Large intestine (tissue), 3 donors: ENCODE results near the gene LCE6A. TPM values are rescaled to one million over a fixed set of nuclear protein-coding genes. Genes with fewer than 3 reads are reported as not detected.

Experiments used
- DNase-seq, 2 donors: peaks; one replicate each; pipeline versions ENCODE4 v3.0.0 to v3.0.0-alpha.2; 2013
- H3K27ac ChIP-seq: one replicate; pipeline ENCODE4 v1.5.1; 2013; ENCODE audit warnings: low read length
- H3K27me3 ChIP-seq: 2 replicates; pipeline ENCODE4 v1.6.1; 2013; ENCODE audit warnings: low read length; ENCODE audit not compliant: control insufficient read depth, insufficient read depth
- H3K36me3 ChIP-seq: 2 replicates; pipeline ENCODE4 v1.6.1; 2013; ENCODE audit warnings: low read length; ENCODE audit not compliant: control insufficient read depth, insufficient read depth
- H3K4me1 ChIP-seq: one replicate; pipeline ENCODE4 v1.6.1; 2013; ENCODE audit warnings: low read length; ENCODE audit not compliant: control insufficient read depth, insufficient read depth
- H3K4me3 ChIP-seq: one replicate; pipeline ENCODE4 v1.5.1; 2013; ENCODE audit warnings: low read length
- H3K9me3 ChIP-seq: one replicate; pipeline ENCODE4 v1.6.1; 2013; ENCODE audit warnings: mild to moderate bottlenecking, low read depth, low read length, moderate library complexity; ENCODE audit not compliant: control insufficient read depth
- WGBS: methylation state at CpG from one replicate; pipeline ENCODE4 v1.1.5; 2013; ENCODE audit warnings: low lambda C conversion rate; ENCODE audit not compliant: insufficient coverage; 5-methylcytosine and 5-hydroxymethylcytosine counted together
- polyA plus RNA-seq: library from polyadenylated mRNA; unstranded; fragments of 120-200 nt; gene quantifications from one replicate; pipeline ENCODE4 v1.2.1, GENCODE V29; 2013

The LCE6A gene
- polyA plus RNA-seq, 1 donor: not detected

DNA sequence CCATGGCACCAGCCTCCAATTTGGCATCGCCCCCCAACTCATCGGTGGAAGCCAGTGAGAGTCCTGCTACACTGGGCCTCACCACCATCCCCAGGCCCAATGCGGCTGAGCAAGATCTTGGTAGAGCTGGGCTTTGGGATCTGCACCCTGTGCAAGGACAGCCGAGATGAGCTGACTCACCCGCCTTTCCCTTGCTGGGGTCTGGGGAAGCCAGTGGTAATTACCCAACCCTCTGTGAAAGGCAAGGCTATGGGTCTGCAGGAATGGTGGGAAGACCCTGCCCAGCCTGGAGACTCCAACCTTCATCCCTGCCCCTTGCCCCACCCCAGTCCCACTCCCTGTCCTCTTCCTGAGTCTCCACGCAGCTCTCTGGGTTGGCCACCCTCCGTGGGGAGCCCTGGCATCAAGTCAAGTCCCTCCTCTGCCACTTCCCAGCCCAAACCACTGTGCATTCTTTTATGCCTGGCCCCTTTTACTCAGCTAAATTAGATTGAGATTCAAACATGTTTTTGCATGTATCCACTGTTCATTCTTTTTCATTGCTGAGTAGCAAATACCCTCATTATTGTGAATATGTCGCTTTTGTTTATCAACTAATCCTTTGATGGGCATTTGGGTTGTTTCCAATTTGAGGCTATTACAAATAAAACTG, 44.2 kb downstream of the LCE6A start:
- H3K4me1 ChIP-seq: no peaks in the 10 kb centered on the region
- no peak overlapping the region for H3K4me3 ChIP-seq
- no peak overlapping the region for H3K27ac ChIP-seq
- DNase-seq: no peak
- H3K27me3 ChIP-seq: no peaks in the 10 kb centered on the region
- no CpG with 5 or more reads among the region's 8 CpGs for WGBS
- H3K9me3 ChIP-seq: no peaks in the 10 kb centered on the region
- no peaks in the 10 kb centered on the region for H3K36me3 ChIP-seq

DNA sequence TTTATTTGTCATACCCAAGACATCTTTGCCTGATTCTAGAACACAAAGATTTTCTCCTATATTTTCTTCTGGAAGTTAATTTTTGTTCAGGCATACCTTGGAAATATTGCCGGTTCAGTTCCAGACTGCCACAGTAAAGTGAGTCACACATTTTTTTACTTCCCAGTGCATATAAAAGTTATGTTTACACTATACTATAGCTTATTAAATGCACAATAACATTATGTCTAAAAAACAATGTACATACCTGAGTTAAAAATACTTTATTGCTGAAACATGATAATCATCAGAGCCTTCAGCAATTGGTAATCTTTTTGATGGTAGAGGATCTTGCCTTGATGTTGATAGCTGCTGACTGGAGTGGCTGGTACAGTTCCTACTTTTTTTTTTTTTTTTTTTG, 45.5 kb downstream of the LCE6A start:
- H3K9me3 ChIP-seq: no peaks in the 10 kb centered on the region
- H3K4me1 ChIP-seq: no peaks in the 10 kb centered on the region
- no peaks in the 10 kb centered on the region for H3K36me3 ChIP-seq
- H3K27ac ChIP-seq: no peak overlapping the region
- H3K4me3 ChIP-seq: no peak overlapping the region
- no CpG with 5 or more reads among the region's 1 CpG for WGBS
- H3K27me3 ChIP-seq: no peaks in the 10 kb centered on the region
- no peak for DNase-seq

Other genes starting within 250 kb of the LCE6A start
- not detected for gene LCE3C, start 242.6 kb upstream of the LCE6A start, polyA plus RNA-seq
- gene LCE3B, start 229.0 kb upstream of the LCE6A start, polyA plus RNA-seq: not detected
- gene LCE3A, start 219.8 kb upstream of the LCE6A start, polyA plus RNA-seq: not detected
- gene LCE2D, start 179.5 kb upstream of the LCE6A start, polyA plus RNA-seq: not detected
- not detected for gene LCE2C, start 167.6 kb upstream of the LCE6A start, polyA plus RNA-seq
- not detected for gene LCE2B, start 156.7 kb upstream of the LCE6A start, polyA plus RNA-seq
- gene LCE2A, start 144.5 kb upstream of the LCE6A start, polyA plus RNA-seq: not detected
- not detected for gene LCE4A, start 134.7 kb upstream of the LCE6A start, polyA plus RNA-seq
- gene KPRP, start 84.8 kb upstream of the LCE6A start, polyA plus RNA-seq: not detected
- gene LCE1F, start 67.7 kb upstream of the LCE6A start, polyA plus RNA-seq: not detected
- gene LCE1E, start 56.6 kb upstream of the LCE6A start, polyA plus RNA-seq: not detected
- gene LCE1D, start 46.1 kb upstream of the LCE6A start, polyA plus RNA-seq: not detected
- gene LCE1C, start 36.2 kb upstream of the LCE6A start, polyA plus RNA-seq: not detected
- not detected for gene LCE1B, start 30.9 kb upstream of the LCE6A start, polyA plus RNA-seq
- gene LCE1A, start 15.4 kb upstream of the LCE6A start, polyA plus RNA-seq: not detected
- gene LCE7A, start 17.1 kb downstream of the LCE6A start, polyA plus RNA-seq: not detected
- not detected for gene SMCP, start 35.5 kb downstream of the LCE6A start, polyA plus RNA-seq
- gene IVL, start 65.7 kb downstream of the LCE6A start, polyA plus RNA-seq: not detected
- gene SPRR5, start 104.3 kb downstream of the LCE6A start, polyA plus RNA-seq: not detected
- gene SPRR4, start 127.8 kb downstream of the LCE6A start, polyA plus RNA-seq: not detected
- gene SPRR1A, start 141.2 kb downstream of the LCE6A start, polyA plus RNA-seq: not detected
- gene SPRR3, start 158.9 kb downstream of the LCE6A start, polyA plus RNA-seq: not detected
- not detected for gene SPRR1B, start 188.3 kb downstream of the LCE6A start, polyA plus RNA-seq
- not detected for gene SPRR2D, start 198.3 kb downstream of the LCE6A start, polyA plus RNA-seq
- not detected for gene SPRR2A, start 214.7 kb downstream of the LCE6A start, polyA plus RNA-seq
- not detected for gene SPRR2B, start 228.8 kb downstream of the LCE6A start, polyA plus RNA-seq